Peyer's patch (tissue), 4 donors: ENCODE data around the gene AGO1. TPM values are rescaled to one million over a fixed set of nuclear protein-coding genes. Genes with fewer than 3 reads are reported as not detected.

Source experiments
- DNase-seq, 3 donors: peaks; one replicate each; pipeline ENCODE4 v3.0.0-alpha.2; 2017 to 2019
- H3K27ac ChIP-seq, 4 donors: fragments of 200-600 bp; sonication (generic); one replicate each; pipeline ENCODE4 v1.5.1; 2016 to 2019
- H3K27me3 ChIP-seq, 2 donors: fragments of 200-600 bp; sonication (generic); one replicate each; pipeline ENCODE4 v1.5.1; 2019
- H3K36me3 ChIP-seq, 3 donors: fragments of 200-600 bp; sonication (generic); one replicate each; pipeline ENCODE4 v1.5.1; 2016 to 2019
- H3K4me1 ChIP-seq, 4 donors: fragments of 200-600 bp; sonication (generic); one replicate each; pipeline ENCODE4 v1.5.1; 2016 to 2019
- H3K4me3 ChIP-seq, 4 donors: fragments of 200-600 bp; sonication (generic); 1 replicate in 3 of 4; 2 replicates in 1 of 4; pipeline ENCODE4 v1.5.1; 2016 to 2019; ENCODE audit warnings: mild to moderate bottlenecking in 1 of 4
- H3K9me3 ChIP-seq, 4 donors: fragments of 200-600 bp; sonication (generic); one replicate each; pipeline ENCODE4 v1.5.1; 2016 to 2019; ENCODE audit warnings: mild to moderate bottlenecking in 1 of 4
- POLR2A ChIP-seq, 2 donors: fragments of 450-650 bp; IDR thresholded peaks; one replicate each; pipeline ENCODE4 v1.5.1; 2017; ENCODE audit warnings: antibody characterized with exemption in 2 of 2, mild to moderate bottlenecking in 2 of 2, moderate library complexity in 2 of 2
- total RNA-seq, 4 donors: library from RNA; depleted of rRNA; stranded (reverse); fragments of >200 nt; gene quantifications; one replicate each; pipeline ENCODE4 v1.1.0, GENCODE V29; 2016
- TF ChIP-seq, protein P1 (sequence below), 6 experiments: fragments of 450-650 bp in 4 of 6; fragments of 200-600 bp in 2 of 6; sonication (generic) in 1 of 6; IDR thresholded peaks; one replicate each; pipeline ENCODE4 v1.5.1; 2017 to 2019; ENCODE audit warnings: antibody characterized with exemption in 6 of 6, mild to moderate bottlenecking in 3 of 6, moderate library complexity in 1 of 6

Gene AGO1
- total RNA-seq, 4 donors from 2014 or later = 27.0 to 39.7 (median 31.7) TPM

DNA sequence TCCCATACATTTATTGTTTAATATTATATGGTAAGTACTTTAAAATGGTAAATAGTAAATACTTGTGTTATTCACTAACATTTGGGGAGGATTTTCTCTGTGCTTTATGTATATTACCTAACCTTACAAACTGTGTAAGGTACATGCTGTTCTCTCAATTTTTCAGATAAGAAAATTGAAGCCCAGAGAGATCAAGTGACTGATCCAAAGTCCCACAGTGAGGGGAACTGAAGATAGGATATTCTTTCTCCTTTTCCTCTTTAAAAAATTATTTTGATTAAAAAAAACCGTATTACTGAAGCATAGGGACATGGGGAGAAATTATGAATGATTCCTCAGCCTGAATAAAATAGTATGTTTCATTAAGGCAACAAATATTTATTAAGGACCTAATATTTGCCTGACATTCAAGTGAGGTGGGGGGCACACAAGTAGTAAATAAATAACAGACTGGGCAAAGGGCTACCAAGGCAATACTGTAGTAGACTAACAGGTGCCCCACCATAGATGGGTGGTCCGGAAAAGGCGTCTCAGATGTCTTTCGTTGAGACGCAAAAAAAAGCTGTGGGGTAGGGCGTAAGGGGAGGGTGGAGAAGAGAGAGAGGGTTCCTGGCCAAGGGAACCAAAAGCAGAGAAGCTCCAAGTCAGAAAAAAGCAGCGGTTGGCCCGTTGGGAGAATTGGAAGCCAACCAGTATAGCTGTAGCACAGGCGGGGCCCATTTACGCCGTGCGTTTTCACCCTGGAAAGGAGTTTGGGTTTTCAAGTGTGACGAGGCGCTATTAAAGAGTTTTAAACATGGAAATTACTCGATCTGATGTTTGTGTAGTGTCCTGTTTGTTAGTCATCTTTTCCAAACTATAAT is 47.0 kb downstream of the AGO1 start:
- Histone ChIP-seq H3K4me3 (peak overlapping the region; percentile 67 to 96 (median 90)), H3K27ac (peak overlapping the region; percentile 95 to 99 (median 99)), H3K27me3 (no peaks in the 10 kb centered on the region), H3K9me3 (no peaks in the 10 kb centered on the region), H3K36me3 (no peaks in the 10 kb centered on the region), H3K4me1 (peaks cover 0 to 21% (median 5%) of the 10 kb centered on the region in 4 donors)
- no peak for TF ChIP-seq POLR2A (IDR thresholded peaks at IDR 0.05)
- TF ChIP-seq, protein P1, sequence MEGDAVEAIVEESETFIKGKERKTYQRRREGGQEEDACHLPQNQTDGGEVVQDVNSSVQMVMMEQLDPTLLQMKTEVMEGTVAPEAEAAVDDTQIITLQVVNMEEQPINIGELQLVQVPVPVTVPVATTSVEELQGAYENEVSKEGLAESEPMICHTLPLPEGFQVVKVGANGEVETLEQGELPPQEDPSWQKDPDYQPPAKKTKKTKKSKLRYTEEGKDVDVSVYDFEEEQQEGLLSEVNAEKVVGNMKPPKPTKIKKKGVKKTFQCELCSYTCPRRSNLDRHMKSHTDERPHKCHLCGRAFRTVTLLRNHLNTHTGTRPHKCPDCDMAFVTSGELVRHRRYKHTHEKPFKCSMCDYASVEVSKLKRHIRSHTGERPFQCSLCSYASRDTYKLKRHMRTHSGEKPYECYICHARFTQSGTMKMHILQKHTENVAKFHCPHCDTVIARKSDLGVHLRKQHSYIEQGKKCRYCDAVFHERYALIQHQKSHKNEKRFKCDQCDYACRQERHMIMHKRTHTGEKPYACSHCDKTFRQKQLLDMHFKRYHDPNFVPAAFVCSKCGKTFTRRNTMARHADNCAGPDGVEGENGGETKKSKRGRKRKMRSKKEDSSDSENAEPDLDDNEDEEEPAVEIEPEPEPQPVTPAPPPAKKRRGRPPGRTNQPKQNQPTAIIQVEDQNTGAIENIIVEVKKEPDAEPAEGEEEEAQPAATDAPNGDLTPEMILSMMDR (IDR thresholded peaks at IDR 0.05) = no peak
- DNase-seq = peak; percentile 34 to 65 (median 53)

GRCh38 chr1:35930593-35931445 is 47.8 kb downstream of the AGO1 start, which contains the start of gene AGO3:
TSS of gene AGO3 (plus strand) at chr1:35931105. CDS start at chr1:35931427, 322 bp downstream.
- H3K4me1 ChIP-seq = peaks cover 0 to 21% (median 5%) of the 10 kb centered on the region in 4 donors
- no peaks in the 10 kb centered on the region for H3K36me3 ChIP-seq
- no peaks in the 10 kb centered on the region for H3K27me3 ChIP-seq
- no peaks in the 10 kb centered on the region for H3K9me3 ChIP-seq
- TF ChIP-seq POLR2A (IDR thresholded peaks at IDR 0.05) = peak; percentile 62 to 78
- TF ChIP-seq, protein P1 (IDR thresholded peaks at IDR 0.05) = no peak
- H3K4me3 ChIP-seq = peak within 1 kb of the TSS; percentile 67 to 96 (median 90)
- peak; percentile 82 to 91 (median 88) for DNase-seq
- peak within 1 kb of the TSS; percentile 95 to 99 (median 99) for H3K27ac ChIP-seq

DNA sequence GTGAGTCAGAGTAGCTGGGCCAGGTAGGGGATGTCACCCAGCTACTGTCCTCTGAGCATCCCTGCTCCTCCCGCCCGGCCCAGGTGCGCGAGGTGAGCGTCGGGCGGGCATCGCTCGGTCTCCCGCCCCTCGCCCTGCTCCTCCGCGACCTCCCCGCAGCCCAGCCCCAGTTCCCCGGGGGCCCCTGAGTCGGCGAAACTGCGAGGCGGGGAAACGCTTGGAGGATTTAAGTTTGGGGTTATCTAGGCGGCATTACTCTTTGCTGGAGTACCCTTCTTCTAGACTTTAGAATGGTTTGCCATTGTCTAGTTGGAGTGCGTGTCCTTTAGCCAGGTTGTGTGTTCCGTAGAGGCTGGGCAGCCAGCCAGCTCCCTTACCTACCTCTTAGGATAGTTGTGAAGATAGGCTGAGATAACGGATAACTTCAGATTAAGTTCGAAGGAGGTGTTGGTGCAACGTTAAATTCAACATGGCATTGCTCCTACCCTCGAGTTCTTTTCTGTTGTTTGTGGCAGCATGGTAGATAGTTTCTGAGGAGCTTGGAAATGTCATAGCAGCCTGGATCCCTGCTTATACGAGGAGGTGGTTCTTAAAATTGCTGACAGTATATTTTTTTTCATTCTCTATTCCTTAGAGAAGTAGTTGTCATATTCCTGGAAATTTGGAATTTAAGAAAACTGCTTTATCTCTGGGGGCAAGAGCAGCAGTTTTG is 48.6 kb downstream of the AGO1 start:
- peak overlapping the region; percentile 67 to 96 (median 90) for H3K4me3 ChIP-seq
- peak overlapping the region; percentile 95 to 99 (median 99) for H3K27ac ChIP-seq
- no peaks in the 10 kb centered on the region for H3K9me3 ChIP-seq
- no peaks in the 10 kb centered on the region for H3K36me3 ChIP-seq
- no peak for TF ChIP-seq POLR2A (IDR thresholded peaks at IDR 0.05)
- TF ChIP-seq, protein P1 (IDR thresholded peaks at IDR 0.05) = no peak
- peaks cover 0 to 21% (median 5%) of the 10 kb centered on the region in 4 donors for H3K4me1 ChIP-seq
- peak in 1 of 3 donors; percentile 56 for DNase-seq
- no peaks in the 10 kb centered on the region for H3K27me3 ChIP-seq

GRCh38 chr1:35932158-35932636 is 49.2 kb downstream of the AGO1 start:
- H3K4me3 ChIP-seq = peak overlapping the region; percentile 67 to 96 (median 90)
- TF ChIP-seq, protein P1 (IDR thresholded peaks at IDR 0.05) = no peak
- no peak for TF ChIP-seq POLR2A (IDR thresholded peaks at IDR 0.05)
- H3K27me3 ChIP-seq = no peaks in the 10 kb centered on the region
- H3K27ac ChIP-seq = peak overlapping the region in 1 of 4 donors; percentile 95
- no peak for DNase-seq
- H3K9me3 ChIP-seq = no peaks in the 10 kb centered on the region
- no peaks in the 10 kb centered on the region for H3K36me3 ChIP-seq
- peaks cover 0 to 21% (median 5%) of the 10 kb centered on the region in 4 donors for H3K4me1 ChIP-seq

- H3K27me3 ChIP-seq = no peaks in the 10 kb centered on the region
- TF ChIP-seq, protein P1 (IDR thresholded peaks at IDR 0.05) = no peak
- no peak for TF ChIP-seq POLR2A (IDR thresholded peaks at IDR 0.05)
- H3K9me3 ChIP-seq = no peaks in the 10 kb centered on the region
- H3K4me1 ChIP-seq = peaks cover 0 to 21% (median 5%) of the 10 kb centered on the region in 4 donors
- no peak overlapping the region for H3K4me3 ChIP-seq
- no peak for DNase-seq
- no peak overlapping the region for H3K27ac ChIP-seq
- H3K36me3 ChIP-seq = no peaks in the 10 kb centered on the region
These were observed 49.9 kb downstream of the AGO1 start for GRCh38 chr1:35932941-35933340.
